Breast epithelium (tissue), 3 donors: ENCODE data around the gene FAM3D.

Experiments used
- POLR2A ChIP-seq: fragments of 450-650 bp; IDR thresholded peaks from one replicate; pipeline ENCODE4 v1.6.1; 2016; ENCODE audit warnings: antibody characterized with exemption, mild to moderate bottlenecking, moderate library complexity
- POLR2AphosphoS5 ChIP-seq, 3 donors: sonication (generic); formaldehyde crosslinking; IDR thresholded peaks; one replicate each; pipeline ENCODE4 v1.6.1; 2017; ENCODE audit warnings: antibody characterized with exemption in 3 of 3
- TF ChIP-seq, protein P1 (sequence below), 3 donors: fragments of 450-650 bp; IDR thresholded peaks; one replicate each; pipeline ENCODE4 v1.5.1; 2016 to 2017; ENCODE audit warnings: antibody characterized with exemption in 3 of 3, mild to moderate bottlenecking in 3 of 3, moderate library complexity in 3 of 3

DNA sequence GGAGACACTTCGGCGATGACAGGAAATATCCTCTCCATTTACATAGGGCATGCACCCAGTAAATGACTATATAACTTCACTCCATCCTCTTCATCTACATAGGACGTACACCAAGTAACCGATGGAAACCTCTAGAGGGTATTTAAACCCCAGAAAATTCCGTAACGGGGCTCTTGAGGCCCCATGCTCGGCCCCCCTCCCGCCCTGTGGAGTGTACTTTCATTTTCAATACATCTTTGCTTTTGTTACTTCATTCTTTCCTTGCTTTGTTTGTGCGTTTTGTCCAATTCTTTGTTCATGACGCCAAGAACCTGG is 81.9 kb downstream of the FAM3D start:
- no peak for TF ChIP-seq POLR2A
- TF ChIP-seq, protein P1, sequence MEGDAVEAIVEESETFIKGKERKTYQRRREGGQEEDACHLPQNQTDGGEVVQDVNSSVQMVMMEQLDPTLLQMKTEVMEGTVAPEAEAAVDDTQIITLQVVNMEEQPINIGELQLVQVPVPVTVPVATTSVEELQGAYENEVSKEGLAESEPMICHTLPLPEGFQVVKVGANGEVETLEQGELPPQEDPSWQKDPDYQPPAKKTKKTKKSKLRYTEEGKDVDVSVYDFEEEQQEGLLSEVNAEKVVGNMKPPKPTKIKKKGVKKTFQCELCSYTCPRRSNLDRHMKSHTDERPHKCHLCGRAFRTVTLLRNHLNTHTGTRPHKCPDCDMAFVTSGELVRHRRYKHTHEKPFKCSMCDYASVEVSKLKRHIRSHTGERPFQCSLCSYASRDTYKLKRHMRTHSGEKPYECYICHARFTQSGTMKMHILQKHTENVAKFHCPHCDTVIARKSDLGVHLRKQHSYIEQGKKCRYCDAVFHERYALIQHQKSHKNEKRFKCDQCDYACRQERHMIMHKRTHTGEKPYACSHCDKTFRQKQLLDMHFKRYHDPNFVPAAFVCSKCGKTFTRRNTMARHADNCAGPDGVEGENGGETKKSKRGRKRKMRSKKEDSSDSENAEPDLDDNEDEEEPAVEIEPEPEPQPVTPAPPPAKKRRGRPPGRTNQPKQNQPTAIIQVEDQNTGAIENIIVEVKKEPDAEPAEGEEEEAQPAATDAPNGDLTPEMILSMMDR (IDR thresholded peaks at IDR 0.05), result no peak
- TF ChIP-seq POLR2AphosphoS5 (IDR thresholded peaks at IDR 0.05), result no peak
